ENCODE data around the gene FASLG.
"Not testable (repeated sequence)": the region's sequence is repeated elsewhere in the genome, so short reads cannot be mapped to it uniquely, and the experiment has no call there.

FASLG gene

GRCh38 chr1:172688428-172689085 is 29.7 kb downstream of the FASLG start:
- not testable (repeated sequence) for DNase-seq

DNA sequence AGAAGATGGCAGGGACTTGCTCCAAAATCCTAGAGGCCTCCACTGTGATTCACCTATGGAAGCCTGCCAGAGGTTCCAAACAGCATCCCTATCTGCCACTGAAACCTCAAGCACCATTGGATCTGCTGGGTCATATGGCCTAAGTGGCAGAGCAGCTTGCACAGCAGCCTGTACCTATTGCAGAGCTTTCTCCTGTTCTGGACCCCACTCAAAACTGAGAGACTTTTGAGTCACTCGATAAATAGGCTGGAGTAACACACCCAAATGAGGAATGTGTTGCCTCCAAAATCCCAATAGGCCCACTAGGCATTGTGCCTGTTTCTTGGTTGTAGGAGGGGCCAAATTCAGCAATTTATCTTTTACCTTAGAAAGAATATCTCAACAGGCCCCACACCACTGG is 32.0 kb downstream of the FASLG start:
- not testable (repeated sequence) for DNase-seq

DNA sequence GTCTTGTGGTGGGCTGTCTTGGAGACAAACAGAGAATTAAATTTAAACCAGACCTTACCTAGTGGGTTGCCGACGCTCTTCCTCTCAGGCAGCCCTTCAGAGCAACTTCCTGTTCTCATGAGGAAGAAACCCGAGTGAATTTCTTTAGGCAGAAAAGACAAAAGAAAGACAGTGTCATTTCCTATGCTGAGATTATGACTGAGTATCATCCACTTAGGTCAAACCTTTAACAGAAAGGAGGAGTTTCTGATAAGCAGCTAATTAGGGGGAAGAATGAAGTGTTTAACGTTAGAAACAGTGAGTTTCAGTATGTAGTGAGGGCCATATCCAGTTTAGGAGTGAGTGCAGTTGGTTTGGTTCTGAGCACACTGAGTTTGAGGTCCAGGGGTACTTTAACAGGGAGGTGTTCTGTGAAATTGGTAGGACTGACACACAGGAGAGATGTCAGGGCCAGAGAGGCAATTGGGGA is 38.7 kb downstream of the FASLG start:
- DNase-seq: no peak

DNA sequence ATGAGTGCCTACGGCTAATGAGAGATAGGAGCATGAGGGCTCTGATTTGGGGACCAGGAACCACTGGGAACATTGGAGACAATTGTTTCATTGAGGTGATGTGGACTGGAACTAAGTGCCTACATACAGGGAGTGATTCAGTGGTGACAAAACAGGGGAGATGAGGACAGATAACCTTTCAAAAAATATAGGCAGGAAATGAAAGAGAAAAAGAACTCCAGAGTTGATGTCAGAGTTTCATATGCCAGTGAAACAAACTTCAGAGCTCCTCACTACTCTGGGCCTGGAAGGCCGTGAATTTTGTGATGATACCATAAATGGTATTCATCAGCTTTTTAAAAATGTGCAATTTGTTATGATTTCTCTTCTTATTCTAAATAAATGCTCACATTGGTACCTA is 39.3 kb downstream of the FASLG start:
- DNase-seq: no peak

GRCh38 chr1:172699111-172699510 is 40.2 kb downstream of the FASLG start:
- DNase-seq: no peak

GRCh38 chr1:172699695-172700227 is 40.9 kb downstream of the FASLG start:
- no peak for DNase-seq

GRCh38 chr1:172700556-172700955 is 41.7 kb downstream of the FASLG start:
- no peak for DNase-seq

DNA sequence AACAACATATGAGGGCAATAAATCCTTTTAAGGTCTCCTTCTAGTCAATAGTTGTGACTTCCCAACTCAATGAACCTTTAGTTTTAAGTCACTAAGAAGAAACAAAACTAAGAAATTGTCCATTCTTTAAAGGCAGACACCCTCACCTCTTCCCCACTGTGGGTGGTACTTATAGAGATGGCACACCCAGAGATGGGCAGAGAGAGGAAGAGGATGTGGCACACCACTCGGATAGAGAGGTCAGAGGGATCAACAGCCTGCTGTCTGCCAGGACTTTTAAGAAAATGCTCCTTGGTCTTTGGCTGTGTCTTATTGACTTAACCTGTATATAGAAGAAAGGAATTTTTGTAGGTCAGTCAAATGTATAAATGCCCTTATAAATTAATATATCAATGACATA is 45.1 kb downstream of the FASLG start:
- DNase-seq: no peak

DNA sequence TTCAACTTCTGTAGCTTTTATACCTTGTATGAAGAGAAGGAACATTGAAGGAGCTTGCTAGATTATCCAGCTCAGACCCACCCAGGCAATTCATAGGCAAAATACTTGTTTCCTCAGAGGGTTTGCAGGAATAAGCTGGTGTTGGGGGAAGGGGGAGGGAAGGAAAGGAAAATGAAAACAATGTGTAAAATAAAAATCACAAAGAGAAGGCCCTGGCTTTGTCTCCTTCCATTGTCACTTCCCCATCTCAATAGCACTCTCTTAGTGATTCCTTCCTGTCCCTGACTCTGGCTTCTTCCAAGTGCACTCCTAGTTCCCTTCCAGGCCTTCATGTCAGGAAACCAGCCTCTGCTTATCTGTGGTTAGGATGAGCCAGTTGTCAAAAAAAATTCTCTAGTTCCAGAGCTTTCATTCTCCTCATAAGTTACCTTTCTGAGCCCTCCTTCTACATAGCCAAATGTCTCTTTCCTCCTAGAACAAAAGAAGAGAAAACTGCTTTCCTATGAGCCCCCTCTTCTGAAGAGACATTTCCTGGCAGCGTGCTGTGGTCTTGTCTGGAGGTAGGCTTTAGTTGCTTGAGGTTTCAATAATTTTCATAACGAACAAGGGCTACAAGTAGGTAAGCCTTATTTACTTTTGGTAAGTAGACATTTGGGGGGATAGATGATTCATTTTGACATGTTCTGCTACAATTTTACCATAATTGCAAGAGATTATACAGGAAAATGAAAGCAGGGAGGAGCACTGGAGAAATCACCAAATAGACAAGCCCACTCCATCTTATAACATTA is 45.7 kb downstream of the FASLG start:
- DNase-seq: no peak

DNA sequence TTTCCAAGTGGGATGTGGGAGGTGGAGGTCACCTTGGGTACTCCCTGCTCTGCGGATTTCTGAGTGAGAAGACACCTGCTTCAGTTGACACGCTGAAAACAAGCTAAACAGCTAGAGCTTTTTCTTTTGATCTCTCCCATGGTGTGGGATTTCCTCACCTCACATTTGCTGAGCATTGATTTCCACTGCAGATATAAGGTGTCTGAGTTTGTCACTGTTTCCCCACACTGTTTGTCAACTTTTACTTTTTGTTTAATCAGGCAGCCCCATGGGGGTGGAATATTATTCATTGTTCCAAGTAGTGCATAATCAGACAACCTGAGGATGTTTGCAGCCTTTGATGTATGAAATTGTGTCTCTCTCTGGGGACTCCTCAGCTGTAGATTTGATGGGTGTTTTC is 49.5 kb downstream of the FASLG start:
- no peak for DNase-seq

DNA sequence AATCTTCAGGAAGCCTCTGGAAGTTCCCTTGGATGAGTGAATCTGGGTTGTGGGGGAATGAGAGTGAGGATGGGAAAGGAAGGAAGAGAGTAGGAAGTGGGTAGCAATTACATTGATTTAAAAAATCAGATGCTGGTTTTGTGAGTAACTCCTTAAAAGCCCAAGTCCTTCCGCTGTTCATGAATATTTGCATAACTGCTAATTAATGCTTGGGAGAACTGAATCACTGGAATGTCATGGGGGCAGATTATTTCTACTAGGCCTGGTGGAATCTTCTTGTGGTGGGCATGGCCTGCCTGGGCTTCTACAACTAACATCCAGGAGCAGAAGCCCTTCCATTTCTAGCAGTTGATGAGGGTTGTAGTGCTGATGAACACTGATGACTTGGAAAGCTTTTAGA is 52.7 kb downstream of the FASLG start:
- no peak for DNase-seq

DNA sequence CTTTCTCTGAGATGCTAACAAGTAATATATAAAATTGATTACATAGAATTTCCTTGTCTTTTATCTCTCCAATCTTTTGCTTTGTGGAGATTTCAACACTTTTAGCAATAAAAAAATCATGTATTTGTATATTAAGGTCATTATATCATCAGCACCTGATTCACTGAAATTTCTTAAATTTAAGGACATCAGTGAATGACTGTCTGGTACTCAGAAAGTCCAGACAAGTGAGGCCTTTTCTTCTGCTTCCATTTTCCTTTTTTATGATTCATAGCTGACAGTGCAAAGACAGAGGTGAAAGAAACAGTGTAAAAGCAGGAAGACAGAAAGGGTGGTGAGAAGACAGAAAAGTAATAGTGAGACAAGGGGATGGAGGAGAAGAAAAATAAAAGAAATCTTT is 54.6 kb downstream of the FASLG start:
- DNase-seq: no peak

Measured in NCI-H187 treated with DMSO at 0.1 percent for 48 hours (cell line).